Stimulated activated CD8-positive, alpha-beta memory T cell treated with anti-CD3 and anti-CD28 coated beads, Interleukin-4, amount 100 ng/mL, for 4 hours (primary cell): ENCODE results near the gene ZFP82.

Experiments used
- DNase-seq, 2 donors: peaks; one replicate each; pipeline ENCODE4 v3.0.0-alpha.2; 2020; ENCODE audit warnings: low read depth in 2 of 2, low spot score in 1 of 2

The ZFP82 gene

GRCh38 chr19:36373638-36374156 lies 44.7 kb downstream of the ZFP82 start:
- no peak for DNase-seq

GRCh38 chr19:36371886-36372285 lies 46.6 kb downstream of the ZFP82 start:
- DNase-seq: no peak

DNA sequence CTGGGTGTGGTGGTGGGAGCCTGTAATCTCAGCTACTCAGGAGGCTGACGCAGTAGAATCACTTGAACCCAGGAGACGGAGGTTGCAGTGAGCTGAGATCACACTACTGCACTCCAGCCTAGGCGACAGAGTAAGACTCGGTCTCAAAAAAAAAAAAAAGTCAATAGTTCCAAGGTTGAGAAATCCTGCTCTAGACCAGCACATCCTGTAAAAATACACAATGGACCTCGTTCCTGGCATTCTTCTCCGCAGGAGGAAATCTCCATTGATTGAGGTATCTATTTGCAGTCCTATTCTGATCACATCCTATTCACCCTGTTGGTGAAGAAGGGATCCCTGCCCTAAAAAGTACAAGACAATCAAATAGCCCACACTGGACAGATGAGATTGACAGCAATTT lies 54.6 kb downstream of the ZFP82 start:
- DNase-seq: no peak
